IPS-18c (cell line): ENCODE data around the gene SLCO4C1.

Experiments used
- H3K4me3 ChIP-seq: 2 replicates; pipeline ENCODE4 v1.7.0; 2013; ENCODE audit warnings: low read depth, mild to moderate bottlenecking, low read length, moderate library complexity; ENCODE audit not compliant: insufficient read depth
- H3K9me3 ChIP-seq: one replicate; pipeline ENCODE4 v1.6.1; 2013; ENCODE audit warnings: mild to moderate bottlenecking, low read length, moderate library complexity; ENCODE audit not compliant: control insufficient read depth, insufficient read depth

The SLCO4C1 gene

DNA sequence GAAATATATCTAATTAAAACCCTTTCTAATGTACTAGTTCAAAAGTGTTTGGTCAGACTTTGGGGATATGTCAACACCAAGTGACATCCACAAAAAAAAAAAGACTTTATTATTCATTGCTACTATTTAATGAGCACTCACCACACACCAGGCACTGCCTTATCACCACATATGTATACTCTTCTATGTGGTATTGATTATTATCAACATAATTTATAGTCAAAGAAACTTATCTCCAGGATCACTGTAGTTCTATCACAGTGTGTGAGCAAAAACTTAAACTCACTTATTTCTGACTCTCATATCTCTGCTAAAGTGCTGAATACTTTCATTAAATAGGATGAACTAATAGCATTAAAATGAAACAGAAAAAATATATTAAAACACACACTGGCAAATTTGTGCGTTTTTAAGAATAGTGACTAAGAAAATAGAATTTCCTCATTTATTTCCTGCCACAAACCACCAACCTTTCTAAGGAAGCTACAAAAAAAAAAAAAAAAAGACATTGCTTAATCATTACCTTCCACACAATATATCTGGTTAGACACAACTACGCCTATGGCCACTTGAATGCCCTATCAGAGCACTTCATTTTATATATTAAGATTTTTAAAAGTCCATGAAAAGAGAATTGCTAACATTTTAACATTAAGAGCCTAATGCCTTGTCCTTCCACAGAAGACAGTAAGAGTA, 12.8 kb downstream of the SLCO4C1 start:
- Histone ChIP-seq H3K4me3 (no peak overlapping the region), H3K9me3 (no peaks in the 10 kb centered on the region)

- no peak overlapping the region for H3K4me3 ChIP-seq
- H3K9me3 ChIP-seq, result no peaks in the 10 kb centered on the region
These were observed 16.4 kb downstream of the SLCO4C1 start for GRCh38 chr5:102279711-102280110.

DNA sequence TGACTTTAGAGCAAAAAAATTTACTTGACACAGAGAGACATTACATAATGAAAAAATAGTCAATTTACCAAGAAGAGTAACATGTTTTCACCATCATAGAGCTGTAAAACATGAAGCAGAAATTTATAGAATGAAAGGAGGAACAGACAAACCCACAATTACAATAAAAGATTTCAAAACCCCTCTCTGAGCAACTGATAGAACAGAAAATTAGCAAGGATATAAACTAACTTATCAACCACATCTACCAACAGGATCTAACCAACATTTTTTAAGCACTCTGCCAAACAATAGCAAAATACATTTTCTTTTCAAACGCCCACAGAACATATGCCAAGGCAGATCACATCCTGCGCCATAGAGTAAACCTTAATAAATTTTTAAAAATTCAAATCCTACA, 17.9 kb downstream of the SLCO4C1 start:
- no peaks in the 10 kb centered on the region for H3K9me3 ChIP-seq

GRCh38 chr5:102277144-102277543, 18.9 kb downstream of the SLCO4C1 start:
- no peak overlapping the region for H3K4me3 ChIP-seq

More for the DNA sequence above, 17.9 kb downstream of the SLCO4C1 start:
- no peak overlapping the region for H3K4me3 ChIP-seq

DNA sequence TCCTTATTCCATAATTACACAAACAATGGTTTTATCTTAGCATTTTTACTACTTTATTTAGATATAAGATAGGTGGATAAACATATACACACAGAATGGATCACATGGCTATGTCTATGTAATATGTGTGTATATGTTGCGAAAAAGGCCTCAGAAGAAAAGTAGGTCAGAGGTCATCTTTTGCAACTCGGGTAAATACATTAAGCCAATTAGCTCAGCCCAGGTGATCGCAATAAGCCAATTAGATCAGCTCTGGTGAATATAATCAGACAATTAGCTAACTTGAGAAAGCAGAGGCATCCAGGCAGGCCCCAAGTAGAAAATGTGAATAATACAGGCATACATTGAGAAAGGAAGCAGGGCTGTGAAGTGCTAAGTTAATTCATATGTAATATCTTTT, 24.3 kb downstream of the SLCO4C1 start:
- no peak overlapping the region for H3K4me3 ChIP-seq

More at GRCh38 chr5:102277144-102277543, 18.9 kb downstream of the SLCO4C1 start:
- no peaks in the 10 kb centered on the region for H3K9me3 ChIP-seq

GRCh38 chr5:102270036-102270435, 26.0 kb downstream of the SLCO4C1 start:
- Histone ChIP-seq H3K4me3 (no peak overlapping the region), H3K9me3 (no peaks in the 10 kb centered on the region)

More for the DNA sequence above, 24.3 kb downstream of the SLCO4C1 start:
- H3K9me3 ChIP-seq, result no peaks in the 10 kb centered on the region

DNA sequence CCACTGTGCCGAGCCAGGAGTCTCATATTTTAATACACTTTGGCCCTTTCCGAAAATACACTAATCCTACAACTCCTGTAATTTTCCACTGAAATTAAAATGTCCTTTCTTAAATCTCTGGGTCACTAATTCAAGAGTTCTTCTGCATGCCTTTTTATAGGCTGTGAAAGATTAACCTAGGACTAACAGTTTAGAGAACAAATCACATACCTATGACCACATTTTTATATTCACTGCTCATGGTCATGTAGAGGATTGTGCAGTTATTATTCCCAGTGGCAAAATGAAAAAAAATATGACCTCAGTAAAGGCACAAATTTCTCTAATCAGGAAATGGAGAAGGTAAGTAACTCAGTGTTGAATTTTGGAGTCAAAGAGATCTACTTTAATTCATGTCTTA, 33.4 kb downstream of the SLCO4C1 start:
- Histone ChIP-seq H3K9me3 (no peaks in the 10 kb centered on the region), H3K4me3 (no peak overlapping the region)

DNA sequence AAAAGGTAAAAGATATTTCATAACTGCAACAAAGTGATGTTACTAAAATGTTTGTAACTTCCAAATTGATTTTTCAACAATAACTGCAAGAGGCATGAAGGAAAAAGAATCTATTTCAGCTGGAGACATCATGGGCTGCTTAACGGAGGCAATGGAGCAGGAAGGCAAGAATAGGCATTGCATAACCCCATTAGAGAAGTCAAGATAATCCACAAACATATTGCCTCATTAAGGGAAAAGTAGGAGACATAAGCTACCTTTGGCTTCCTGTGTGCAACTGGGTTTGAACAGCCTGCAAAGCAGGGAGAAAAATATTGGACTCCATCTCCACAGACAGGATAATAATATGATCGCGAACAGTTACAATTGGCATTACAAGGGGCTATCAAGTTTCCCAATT, 46.7 kb downstream of the SLCO4C1 start:
- no peaks in the 10 kb centered on the region for H3K9me3 ChIP-seq
- H3K4me3 ChIP-seq, result no peak overlapping the region

- H3K4me3 ChIP-seq, result no peak overlapping the region
- no peaks in the 10 kb centered on the region for H3K9me3 ChIP-seq
These were observed 52.9 kb downstream of the SLCO4C1 start for GRCh38 chr5:102243213-102243612.

GRCh38 chr5:102241809-102242421, 54.2 kb downstream of the SLCO4C1 start:
- Histone ChIP-seq H3K9me3 (no peaks in the 10 kb centered on the region), H3K4me3 (no peak overlapping the region)

DNA sequence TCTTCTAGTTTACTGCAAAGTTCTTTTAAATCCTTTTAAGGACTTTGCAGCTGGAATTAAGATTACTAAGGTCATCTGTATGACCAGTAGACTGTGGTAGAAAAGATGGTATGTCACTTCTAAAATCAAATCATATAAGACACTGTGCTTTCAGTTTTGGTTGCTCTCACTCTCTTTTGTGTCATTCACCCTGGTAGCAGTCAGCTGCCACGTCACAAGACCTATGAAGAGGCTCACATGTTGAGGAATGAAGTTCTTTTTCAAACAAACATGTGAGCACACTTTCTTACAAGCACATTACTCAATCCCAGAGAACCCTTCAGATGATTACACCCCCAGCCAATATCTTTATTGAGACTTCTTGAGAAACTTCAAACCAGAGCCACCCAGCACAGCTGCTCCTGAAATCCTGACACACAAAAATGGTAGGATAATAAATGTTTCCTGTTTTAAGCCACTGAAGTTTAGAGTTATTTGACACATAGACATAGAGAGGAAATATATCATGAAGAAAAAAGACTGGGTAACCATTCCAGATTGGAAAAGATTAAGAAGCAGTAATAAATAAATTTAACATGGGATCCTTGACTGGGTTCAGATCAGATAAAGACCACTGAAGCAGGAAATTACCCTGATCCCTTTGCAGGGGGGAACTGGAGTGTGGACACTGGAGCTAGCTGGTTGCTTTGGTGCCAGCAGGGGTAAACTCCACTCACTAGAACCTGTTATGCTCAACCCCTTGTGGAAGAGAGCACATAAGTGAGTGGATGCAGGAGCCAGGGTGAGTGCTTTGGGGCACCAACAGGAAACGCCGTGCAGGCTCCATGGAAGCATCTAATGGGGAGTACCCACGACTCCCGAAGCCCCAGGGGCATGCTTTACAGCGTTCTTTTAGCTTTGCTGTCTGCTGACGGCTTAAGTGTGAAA, 64.1 kb downstream of the SLCO4C1 start:
- H3K4me3 ChIP-seq, result no peak overlapping the region
- peaks cover 3% of the 10 kb centered on the region for H3K9me3 ChIP-seq

- peaks cover 3% of the 10 kb centered on the region for H3K9me3 ChIP-seq
- no peak overlapping the region for H3K4me3 ChIP-seq
These were observed 66.4 kb downstream of the SLCO4C1 start for GRCh38 chr5:102229685-102230084.

DNA sequence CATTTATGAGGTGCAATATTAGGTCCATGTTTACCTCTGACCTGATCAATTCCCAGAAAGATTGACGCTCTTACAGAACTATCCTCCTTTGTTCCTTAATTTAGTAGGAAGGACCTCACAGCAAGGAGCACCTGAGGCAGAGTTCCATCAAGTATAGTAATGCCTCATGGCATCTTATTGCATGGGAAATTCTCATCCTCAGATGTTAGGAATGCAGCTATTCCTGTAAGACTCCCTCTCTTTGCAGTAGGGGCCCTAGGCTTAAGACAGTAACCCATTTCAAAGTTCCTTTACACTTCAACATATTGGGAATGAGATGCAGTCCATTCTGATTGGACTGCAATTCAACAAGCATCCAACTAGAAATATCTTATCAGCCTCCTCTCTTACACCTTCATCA, 69.8 kb downstream of the SLCO4C1 start:
- peaks cover 3% of the 10 kb centered on the region for H3K9me3 ChIP-seq
- no peak overlapping the region for H3K4me3 ChIP-seq

DNA sequence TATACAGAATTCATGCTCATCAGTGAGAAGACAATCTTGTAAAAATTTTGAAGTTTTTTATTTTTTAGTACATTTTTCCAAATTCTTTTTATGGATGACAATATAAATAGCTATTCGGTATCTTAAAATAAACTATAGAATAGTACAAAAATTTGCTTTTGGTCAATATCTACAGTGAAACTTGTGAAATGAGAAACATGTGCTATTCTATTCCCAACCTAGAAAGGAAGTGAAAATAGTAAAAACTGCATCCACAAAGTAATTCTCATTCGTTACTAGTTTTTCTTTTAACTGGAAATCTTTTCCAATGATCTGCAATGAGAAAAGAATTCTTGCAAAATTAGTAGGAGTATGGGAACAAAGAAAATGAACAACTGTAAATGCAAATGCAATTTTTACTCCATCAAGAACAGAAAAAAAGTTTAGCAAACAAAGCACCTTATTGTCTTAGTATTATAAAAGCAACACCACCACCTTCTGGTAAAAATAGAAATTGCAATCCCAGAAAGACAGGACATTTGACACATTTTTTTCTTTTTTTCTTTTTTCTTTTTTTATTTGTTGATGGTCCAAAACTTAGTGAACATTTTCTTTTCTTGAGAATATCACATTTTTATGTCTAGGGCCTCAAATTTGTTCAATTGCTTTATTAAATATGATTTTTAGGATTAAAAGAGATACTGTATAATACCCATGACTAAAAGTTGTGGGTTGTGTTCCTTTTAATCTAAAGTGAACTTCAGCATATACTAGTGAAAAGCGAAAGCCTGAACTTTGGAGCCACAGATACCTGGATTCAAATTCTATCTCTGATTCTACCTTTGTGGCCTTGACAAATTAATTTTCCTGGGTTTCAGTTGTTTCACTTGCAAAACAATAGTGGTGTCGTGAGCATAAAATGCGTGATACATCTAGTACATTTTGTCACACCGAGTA, 72.3 kb downstream of the SLCO4C1 start:
- H3K4me3 ChIP-seq, result no peak overlapping the region
- H3K9me3 ChIP-seq, result no peaks in the 10 kb centered on the region

DNA sequence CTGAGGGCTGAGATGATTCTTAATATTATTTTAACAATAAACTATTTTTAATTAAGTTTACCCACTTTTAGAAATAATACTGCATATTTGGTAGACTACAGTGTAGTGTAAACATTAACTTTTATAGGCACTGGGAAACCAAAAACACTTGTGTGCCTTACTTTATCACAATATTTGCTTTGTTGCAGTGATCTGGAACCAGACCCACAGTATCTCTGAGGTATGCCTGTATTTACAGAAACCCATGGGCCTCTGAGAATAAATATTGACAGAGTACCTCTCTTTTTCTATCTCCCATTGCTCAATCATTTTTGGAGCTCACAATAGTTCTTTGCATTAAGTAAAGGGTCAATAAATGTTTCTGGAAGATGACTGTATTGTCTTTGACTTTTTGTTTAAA, 73.3 kb downstream of the SLCO4C1 start:
- no peak overlapping the region for H3K4me3 ChIP-seq
- no peaks in the 10 kb centered on the region for H3K9me3 ChIP-seq

DNA sequence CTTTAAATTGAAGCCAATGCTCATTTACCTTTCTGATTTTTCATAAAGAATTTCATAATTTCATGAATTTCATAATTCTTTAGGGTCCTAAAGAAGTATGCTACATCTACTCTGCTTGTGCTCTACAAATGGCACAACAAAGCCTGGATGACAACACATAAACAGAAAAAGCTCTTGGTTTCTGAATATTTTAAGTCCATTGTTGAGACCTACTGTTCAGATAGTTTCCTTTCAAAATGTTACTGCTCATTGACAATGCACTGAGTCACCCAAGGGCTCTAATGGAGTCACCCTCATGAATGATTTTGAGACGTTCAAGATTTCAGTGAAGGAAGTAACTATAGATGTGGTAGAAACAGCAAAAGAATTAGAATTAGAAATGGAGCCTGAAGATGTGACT, 74.1 kb downstream of the SLCO4C1 start:
- Histone ChIP-seq H3K4me3 (no peak overlapping the region), H3K9me3 (no peaks in the 10 kb centered on the region)

- Histone ChIP-seq H3K9me3 (no peaks in the 10 kb centered on the region), H3K4me3 (no peak overlapping the region)
These were observed 77.9 kb downstream of the SLCO4C1 start for GRCh38 chr5:102218159-102218558.
